Gastrocnemius medialis (tissue), 4 donors: ENCODE measurements around the gene GIGYF2. TPM values are rescaled to one million over a fixed set of nuclear protein-coding genes. Genes with fewer than 3 reads are reported as not detected.

ENCODE experiments used
- ATAC-seq, 2 donors: fragments of 150-250 bp; one replicate each; pipeline ENCODE4 v1.9.1; 2016
- DNase-seq, 2 donors: peaks; one replicate each; pipeline ENCODE4 v3.0.0-alpha.2; 2019
- H3K27ac ChIP-seq, 4 donors: fragments of 200-600 bp; sonication (generic); 1 replicate in 1 of 4; 2 replicates in 3 of 4; pipeline ENCODE4 v1.5.1; 2016 to 2018; ENCODE audit warnings: mild to moderate bottlenecking in 2 of 4, moderate library complexity in 1 of 4
- H3K27me3 ChIP-seq, 3 donors: fragments of 200-600 bp; sonication (generic) in 2 of 3; 1 replicate in 1 of 3; 2 replicates in 2 of 3; pipeline versions ENCODE4 v1.5.1 to v1.6.0; 2016 to 2019; ENCODE audit warnings: mild to moderate bottlenecking in 1 of 3, moderate library complexity in 1 of 3
- H3K36me3 ChIP-seq, 2 donors: fragments of 200-600 bp; sonication (generic) in 1 of 2; one replicate each; pipeline ENCODE4 v1.5.1; 2017 to 2018
- H3K4me1 ChIP-seq, 2 donors: fragments of 200-600 bp; sonication (generic) in 1 of 2; one replicate each; pipeline ENCODE4 v1.5.1; 2016 to 2017; ENCODE audit warnings: mild to moderate bottlenecking in 2 of 2
- H3K4me3 ChIP-seq, 4 donors: fragments of 200-600 bp; sonication (generic) in 3 of 4; 1 replicate in 1 of 4; 2 replicates in 3 of 4; pipeline ENCODE4 v1.5.1; 2016 to 2019; ENCODE audit warnings: mild to moderate bottlenecking in 2 of 4
- H3K9me3 ChIP-seq, 3 donors: fragments of 200-600 bp; sonication (generic) in 2 of 3; 1 replicate in 1 of 3; 2 replicates in 2 of 3; pipeline ENCODE4 v1.5.1; 2016 to 2019
- POLR2A ChIP-seq, 2 donors: fragments of 450-650 bp; IDR thresholded peaks; one replicate each; pipeline ENCODE4 v1.6.1; 2017; ENCODE audit warnings: antibody characterized with exemption in 2 of 2, mild to moderate bottlenecking in 2 of 2, moderate library complexity in 2 of 2
- in situ Hi-C, 4 donors: fragments of 200-750 bp; cut with MboI; loops; one replicate each; pipeline versions ENCODE4 v1.15.0 to v1.8.0; 2017; ENCODE audit warnings: low sequenced_read_pairs in 4 of 4
- intact Hi-C: fragments of 100-400 bp; cut with DNase I; formaldehyde crosslinking; loops from one replicate; pipeline ENCODE4 v1.15.1; 2023; ENCODE audit warnings: low total_unique reads
- total RNA-seq, 4 donors: library from RNA; depleted of rRNA; stranded (reverse); fragments of >200 nt; gene quantifications; one replicate each; pipeline versions ENCODE4 v1.1.0 to v1.2.3, GENCODE V29; 2016
- TF ChIP-seq, protein P1 (sequence below), 5 experiments: fragments of 450-650 bp in 3 of 5; fragments of 200-600 bp in 2 of 5; sonication (generic) in 2 of 5; IDR thresholded peaks in 4 of 5; conservative IDR thresholded peaks in 1 of 5; 1 replicate in 4 of 5; 2 replicates in 1 of 5; pipeline ENCODE4 v1.5.1; 2016 to 2019; ENCODE audit warnings: antibody characterized with exemption in 5 of 5, mild to moderate bottlenecking in 3 of 5, moderate library complexity in 3 of 5

GIGYF2 gene
- total RNA-seq, 4 donors from 2014 or later: 55.7 to 87.8 (median 66.1) TPM

DNA sequence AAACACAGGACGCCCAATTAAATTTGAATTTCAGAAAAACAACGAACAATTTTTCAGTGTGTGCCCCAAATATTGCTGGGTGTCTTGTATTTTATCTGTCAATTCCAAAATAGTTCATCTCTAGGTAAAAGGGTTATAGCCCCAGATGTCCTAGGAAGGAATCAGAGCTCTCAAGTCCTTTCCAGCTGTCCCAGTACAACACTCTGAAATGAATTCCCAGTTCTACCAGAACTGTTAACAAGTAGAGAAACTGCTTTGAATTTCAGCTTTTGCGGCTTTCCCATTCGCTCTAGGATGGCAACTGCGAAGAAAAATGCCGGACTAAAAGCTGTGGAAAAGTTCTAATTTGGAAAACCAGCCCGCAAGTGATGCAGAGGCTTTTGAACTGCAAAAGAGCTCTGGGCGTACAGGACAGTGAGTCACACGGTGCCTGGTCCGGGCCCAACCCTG, 497 bp upstream of the GIGYF2 start:
- in situ Hi-C loops: no loop called here
- ATAC-seq (peak; percentile 5 to 18), DNase-seq (no peak)
- no peaks in the 10 kb centered on the region for H3K27me3 ChIP-seq
- peak overlapping the region; percentile 98 to 100 (median 99) for H3K27ac ChIP-seq
- no peaks in the 10 kb centered on the region for H3K9me3 ChIP-seq
- H3K36me3 ChIP-seq: no peaks in the 10 kb centered on the region
- peaks cover 39% of the 10 kb centered on the region in 2 donors for H3K4me1 ChIP-seq
- intact Hi-C loops: loop anchor here (1.0 to 5.0 kb wide), 5 partner anchors 28 to 1229 kb away; partner anchors contain the start of genes ATG16L1 and PDE6D
- TF ChIP-seq, protein P1, sequence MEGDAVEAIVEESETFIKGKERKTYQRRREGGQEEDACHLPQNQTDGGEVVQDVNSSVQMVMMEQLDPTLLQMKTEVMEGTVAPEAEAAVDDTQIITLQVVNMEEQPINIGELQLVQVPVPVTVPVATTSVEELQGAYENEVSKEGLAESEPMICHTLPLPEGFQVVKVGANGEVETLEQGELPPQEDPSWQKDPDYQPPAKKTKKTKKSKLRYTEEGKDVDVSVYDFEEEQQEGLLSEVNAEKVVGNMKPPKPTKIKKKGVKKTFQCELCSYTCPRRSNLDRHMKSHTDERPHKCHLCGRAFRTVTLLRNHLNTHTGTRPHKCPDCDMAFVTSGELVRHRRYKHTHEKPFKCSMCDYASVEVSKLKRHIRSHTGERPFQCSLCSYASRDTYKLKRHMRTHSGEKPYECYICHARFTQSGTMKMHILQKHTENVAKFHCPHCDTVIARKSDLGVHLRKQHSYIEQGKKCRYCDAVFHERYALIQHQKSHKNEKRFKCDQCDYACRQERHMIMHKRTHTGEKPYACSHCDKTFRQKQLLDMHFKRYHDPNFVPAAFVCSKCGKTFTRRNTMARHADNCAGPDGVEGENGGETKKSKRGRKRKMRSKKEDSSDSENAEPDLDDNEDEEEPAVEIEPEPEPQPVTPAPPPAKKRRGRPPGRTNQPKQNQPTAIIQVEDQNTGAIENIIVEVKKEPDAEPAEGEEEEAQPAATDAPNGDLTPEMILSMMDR (IDR thresholded peaks at IDR 0.05 in 4 of 5, conservative IDR thresholded peaks at IDR 0.05 in 1 of 5): no peak
- no peak for TF ChIP-seq POLR2A (IDR thresholded peaks at IDR 0.05)
- peak overlapping the region; percentile 81 to 99 (median 94) for H3K4me3 ChIP-seq

DNA sequence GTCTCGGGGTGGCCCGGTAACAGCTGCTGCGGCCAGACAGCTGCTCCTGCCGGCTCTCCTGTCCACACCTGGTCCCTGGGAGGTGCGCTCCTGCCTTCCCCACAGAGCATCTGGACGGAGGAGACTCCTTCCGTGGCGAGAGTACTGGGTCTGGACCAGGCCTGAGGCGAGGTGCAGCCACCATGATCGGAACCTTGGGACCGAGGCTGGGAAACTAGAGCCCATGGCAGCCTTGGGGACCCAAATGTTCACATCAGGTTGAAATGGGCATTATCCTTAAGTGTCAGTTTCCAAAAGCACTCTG, 628 bp downstream of the GIGYF2 start:
- Histone ChIP-seq H3K4me1 (peaks cover 41 to 42% of the 10 kb centered on the region in 2 donors), H3K36me3 (no peaks in the 10 kb centered on the region), H3K27ac (peak overlapping the region; percentile 98 to 100 (median 99)), H3K4me3 (peak overlapping the region; percentile 81 to 99 (median 94)), H3K9me3 (no peaks in the 10 kb centered on the region), H3K27me3 (no peaks in the 10 kb centered on the region)
- DNase-seq (no peak), ATAC-seq (peak in 1 of 2 donors; percentile 30)
- in situ Hi-C loops: no loop called here
- intact Hi-C loops: loop anchor here (1.0 to 5.0 kb wide), 5 partner anchors 29 to 1230 kb away; partner anchors contain the start of genes ATG16L1 and PDE6D
- no peak for TF ChIP-seq POLR2A (IDR thresholded peaks at IDR 0.05)
- TF ChIP-seq, protein P1 (IDR thresholded peaks at IDR 0.05 in 4 of 5, conservative IDR thresholded peaks at IDR 0.05 in 1 of 5): no peak

DNA sequence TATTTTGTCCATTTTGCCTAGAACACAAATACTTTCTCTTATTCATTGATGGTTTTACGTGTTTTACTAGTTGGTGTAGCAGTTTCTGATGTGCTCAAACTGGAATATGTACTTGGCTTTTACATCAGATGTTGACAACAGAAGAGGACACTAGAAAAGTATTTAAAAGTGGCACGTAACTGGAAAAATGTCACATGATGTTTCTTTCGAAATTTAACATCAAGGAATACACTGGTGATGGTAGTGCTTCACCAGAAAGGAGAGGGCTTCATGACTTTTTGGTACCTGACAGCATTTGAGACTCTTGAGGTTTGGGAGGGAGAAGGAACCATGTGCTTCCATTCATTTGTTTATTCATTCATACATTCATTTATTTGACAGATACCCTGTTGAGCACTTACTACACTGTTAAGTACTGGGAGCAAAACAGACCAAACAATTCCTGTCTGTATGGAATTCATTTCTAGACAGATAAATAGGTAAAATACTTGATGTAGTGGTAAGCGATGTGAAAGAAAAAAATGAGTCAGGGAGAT, 1.5 kb downstream of the GIGYF2 start:
- no peak for TF ChIP-seq POLR2A (IDR thresholded peaks at IDR 0.05)
- TF ChIP-seq, protein P1 (IDR thresholded peaks at IDR 0.05 in 4 of 5, conservative IDR thresholded peaks at IDR 0.05 in 1 of 5): no peak
- Histone ChIP-seq H3K27me3 (no peaks in the 10 kb centered on the region), H3K27ac (peak overlapping the region; percentile 98 to 100 (median 99)), H3K4me3 (peak overlapping the region; percentile 81 to 99 (median 94)), H3K36me3 (peaks cover 0 to 2% of the 10 kb centered on the region in 2 donors), H3K4me1 (peaks cover 41 to 48% of the 10 kb centered on the region in 2 donors), H3K9me3 (no peaks in the 10 kb centered on the region)
- no peak for DNase-seq
- intact Hi-C loops (loop anchor here (5.0 kb wide), 3 partner anchors 554 to 1231 kb away; partner anchors contain the start of genes ATG16L1 and PDE6D), in situ Hi-C loops (no loop called here)
- ATAC-seq: no peak

DNA sequence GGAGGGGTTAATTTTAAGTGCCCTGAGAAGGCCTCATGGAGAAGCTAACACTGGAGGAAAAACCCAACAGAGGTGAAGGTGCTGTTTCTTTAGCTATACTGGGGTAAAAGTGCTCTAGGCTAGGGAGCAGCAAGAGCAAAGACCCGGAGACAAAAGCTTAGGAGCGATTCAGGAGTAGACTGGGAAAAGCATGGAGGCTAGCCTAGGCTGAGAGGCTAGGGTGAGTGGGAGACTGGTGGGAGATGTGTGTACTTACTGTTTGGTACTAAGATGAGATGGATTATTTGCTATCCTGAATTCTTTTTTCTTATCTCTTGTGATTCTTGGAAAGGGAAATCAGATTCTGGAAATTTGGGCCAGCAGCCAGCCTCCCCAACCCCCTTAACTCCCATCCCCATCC, 2.0 kb downstream of the GIGYF2 start:
- Histone ChIP-seq H3K9me3 (no peaks in the 10 kb centered on the region), H3K27ac (peak overlapping the region; percentile 98 to 100 (median 99)), H3K4me3 (peak overlapping the region; percentile 81 to 99 (median 94)), H3K27me3 (no peaks in the 10 kb centered on the region), H3K4me1 (peaks cover 41 to 48% of the 10 kb centered on the region in 2 donors), H3K36me3 (peaks cover 0 to 4% of the 10 kb centered on the region in 2 donors)
- ATAC-seq: no peak
- intact Hi-C loops: loop anchor here (5.0 kb wide), 3 partner anchors 553 to 1232 kb away; partner anchors contain the start of genes ATG16L1 and PDE6D
- TF ChIP-seq, protein P1 (IDR thresholded peaks at IDR 0.05 in 4 of 5, conservative IDR thresholded peaks at IDR 0.05 in 1 of 5): no peak
- TF ChIP-seq POLR2A (IDR thresholded peaks at IDR 0.05): no peak
- DNase-seq: no peak
- in situ Hi-C loops: no loop called here
